ENCODE results near the gene SH3BGRL3. TPM values are rescaled to one million over a fixed set of nuclear protein-coding genes. Genes with fewer than 3 reads are reported as not detected.
A peak's percentile ranks its signal among the peaks of the same experiment; 100 is the strongest.

SH3BGRL3 gene
- total RNA-seq, 1 donor from 2014 or later: 100 TPM

DNA sequence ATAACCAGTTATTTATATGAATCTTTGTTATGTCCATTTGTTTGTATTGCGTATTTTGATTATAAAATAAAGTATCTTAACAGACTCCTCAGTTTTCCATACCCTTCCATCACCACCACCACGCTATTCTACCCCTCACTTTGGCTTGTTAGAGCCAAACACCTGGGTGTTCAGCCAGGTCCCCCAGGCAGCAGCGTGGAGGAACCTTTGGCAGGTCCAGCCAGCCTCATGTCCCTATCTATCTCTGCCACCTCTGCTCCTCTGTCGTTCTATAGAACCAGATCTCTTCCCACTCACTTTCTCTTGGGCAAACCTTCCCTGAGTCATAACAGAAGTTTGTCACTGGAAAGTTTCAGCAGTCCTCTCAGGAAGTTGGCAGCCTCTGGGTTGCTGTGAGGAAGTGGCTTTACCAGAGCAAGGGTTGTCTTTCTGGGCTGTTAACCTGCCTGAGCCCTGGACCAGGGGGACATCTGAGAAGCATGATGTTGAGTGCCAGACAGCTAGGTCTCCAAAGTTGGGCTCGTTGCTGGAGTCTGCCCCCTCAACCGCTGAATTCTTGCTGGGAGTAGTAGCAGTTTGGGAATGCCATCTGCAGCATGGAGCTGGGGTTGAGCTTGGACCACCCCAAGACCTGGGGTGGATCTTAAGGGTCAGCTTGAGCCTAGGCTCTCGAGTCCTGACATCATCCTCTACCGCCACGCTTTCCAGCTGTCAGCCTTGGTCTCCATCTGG lies 996 bp upstream of the SH3BGRL3 start:
- Mint-ChIP-seq H3K27ac (ENCODE audit: unreplicated experiment) (peak overlapping the region; percentile 76), H3K4me3 (peak overlapping the region; percentile 92), H3K9me3 (no peaks in the 10 kb centered on the region), H3K4me1 (peaks cover 43% of the 10 kb centered on the region), H3K36me3 (ENCODE audit: low read depth) (peaks cover 15% of the 10 kb centered on the region), H3K27me3 (ENCODE audit: low read depth) (peaks cover 5% of the 10 kb centered on the region)
- DNase-seq (ENCODE audit: low read depth, low spot score): no peak
- TF ChIP-seq, protein P1, sequence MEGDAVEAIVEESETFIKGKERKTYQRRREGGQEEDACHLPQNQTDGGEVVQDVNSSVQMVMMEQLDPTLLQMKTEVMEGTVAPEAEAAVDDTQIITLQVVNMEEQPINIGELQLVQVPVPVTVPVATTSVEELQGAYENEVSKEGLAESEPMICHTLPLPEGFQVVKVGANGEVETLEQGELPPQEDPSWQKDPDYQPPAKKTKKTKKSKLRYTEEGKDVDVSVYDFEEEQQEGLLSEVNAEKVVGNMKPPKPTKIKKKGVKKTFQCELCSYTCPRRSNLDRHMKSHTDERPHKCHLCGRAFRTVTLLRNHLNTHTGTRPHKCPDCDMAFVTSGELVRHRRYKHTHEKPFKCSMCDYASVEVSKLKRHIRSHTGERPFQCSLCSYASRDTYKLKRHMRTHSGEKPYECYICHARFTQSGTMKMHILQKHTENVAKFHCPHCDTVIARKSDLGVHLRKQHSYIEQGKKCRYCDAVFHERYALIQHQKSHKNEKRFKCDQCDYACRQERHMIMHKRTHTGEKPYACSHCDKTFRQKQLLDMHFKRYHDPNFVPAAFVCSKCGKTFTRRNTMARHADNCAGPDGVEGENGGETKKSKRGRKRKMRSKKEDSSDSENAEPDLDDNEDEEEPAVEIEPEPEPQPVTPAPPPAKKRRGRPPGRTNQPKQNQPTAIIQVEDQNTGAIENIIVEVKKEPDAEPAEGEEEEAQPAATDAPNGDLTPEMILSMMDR (conservative IDR thresholded peaks at IDR 0.05): no peak

DNA sequence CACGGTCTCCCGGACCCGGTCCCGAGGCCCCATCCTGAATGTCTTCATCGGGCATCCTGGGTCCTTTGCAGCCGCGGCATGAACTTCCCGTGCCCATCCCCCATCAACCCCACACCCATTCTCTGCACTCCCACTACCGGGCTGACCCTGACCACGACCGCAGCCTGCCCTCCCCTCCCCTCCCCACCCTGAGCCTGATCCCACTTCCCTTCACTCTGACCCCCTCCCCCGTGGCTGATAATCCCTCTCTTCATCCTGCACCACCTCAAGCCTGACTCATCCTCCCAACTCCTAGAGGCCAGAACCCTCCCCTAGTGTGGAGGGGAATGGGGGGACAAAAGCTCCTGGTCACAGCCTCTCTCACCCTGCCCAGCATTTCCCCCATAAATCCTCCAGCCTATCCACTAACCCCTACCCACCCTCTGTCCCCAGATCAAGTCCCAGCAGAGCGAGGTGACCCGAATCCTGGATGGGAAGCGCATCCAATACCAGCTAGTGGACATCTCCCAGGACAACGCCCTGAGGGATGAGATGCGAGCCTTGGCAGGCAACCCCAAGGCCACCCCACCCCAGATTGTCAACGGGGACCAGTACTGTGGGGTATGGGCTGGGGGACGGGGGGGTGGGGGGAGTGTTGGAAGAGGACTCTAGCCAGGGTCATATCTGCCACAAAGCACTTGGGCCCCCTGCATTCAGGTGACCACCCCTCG lies 602 bp downstream of the SH3BGRL3 start:
- Mint-ChIP-seq H3K4me1 (peaks cover 51% of the 10 kb centered on the region), H3K27ac (ENCODE audit: unreplicated experiment) (peak overlapping the region; percentile 59)
- DNase-seq (ENCODE audit: low read depth, low spot score): no peak

DNA sequence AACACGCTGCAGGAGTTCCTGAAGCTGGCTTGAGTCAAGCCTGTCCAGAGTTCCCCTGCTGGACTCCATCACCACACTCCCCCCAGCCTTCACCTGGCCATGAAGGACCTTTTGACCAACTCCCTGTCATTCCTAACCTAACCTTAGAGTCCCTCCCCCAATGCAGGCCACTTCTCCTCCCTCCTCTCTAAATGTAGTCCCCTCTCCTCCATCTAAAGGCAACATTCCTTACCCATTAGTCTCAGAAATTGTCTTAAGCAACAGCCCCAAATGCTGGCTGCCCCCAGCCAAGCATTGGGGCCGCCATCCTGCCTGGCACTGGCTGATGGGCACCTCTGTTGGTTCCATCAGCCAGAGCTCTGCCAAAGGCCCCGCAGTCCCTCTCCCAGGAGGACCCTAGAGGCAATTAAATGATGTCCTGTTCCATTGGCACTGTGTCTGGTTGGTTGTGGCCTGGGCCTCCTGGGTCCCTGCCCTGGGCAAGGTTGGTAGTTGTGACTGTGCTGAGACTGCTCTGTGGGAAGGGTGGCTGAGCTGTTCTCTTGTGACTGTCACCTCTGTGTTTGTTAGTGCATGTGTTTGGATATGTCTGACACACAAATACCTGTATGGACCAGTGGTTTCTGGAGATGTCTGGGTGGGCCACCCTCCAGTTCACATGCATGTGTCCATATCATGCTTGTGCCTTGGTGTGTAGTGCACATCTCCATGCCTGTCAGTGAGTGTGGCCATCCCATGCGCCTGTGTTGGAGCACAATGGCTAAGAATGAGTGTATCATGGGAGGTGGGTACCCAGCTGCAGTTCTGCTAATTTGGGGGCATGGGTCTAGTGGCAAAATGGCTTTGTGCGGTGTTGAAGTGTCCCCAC lies 1.4 kb downstream of the SH3BGRL3 start:
- H3K4me1 Mint-ChIP-seq: peaks cover 51% of the 10 kb centered on the region
- TF ChIP-seq, protein P1 (conservative IDR thresholded peaks at IDR 0.05): no peak
- peak overlapping the region; percentile 39 for H3K27ac Mint-ChIP-seq (ENCODE audit: unreplicated experiment)
- no peak for DNase-seq (ENCODE audit: low read depth, low spot score)
- peaks cover 5% of the 10 kb centered on the region for H3K27me3 Mint-ChIP-seq (ENCODE audit: low read depth)
- H3K4me3 Mint-ChIP-seq: peak overlapping the region; percentile 89
- H3K36me3 Mint-ChIP-seq (ENCODE audit: low read depth): peaks cover 8% of the 10 kb centered on the region
- H3K9me3 Mint-ChIP-seq: no peaks in the 10 kb centered on the region

More for the DNA sequence above, 602 bp downstream of the SH3BGRL3 start:
- peak overlapping the region; percentile 89 for H3K4me3 Mint-ChIP-seq
- no peaks in the 10 kb centered on the region for H3K9me3 Mint-ChIP-seq
- H3K36me3 Mint-ChIP-seq (ENCODE audit: low read depth): peaks cover 10% of the 10 kb centered on the region
- H3K27me3 Mint-ChIP-seq (ENCODE audit: low read depth): peaks cover 5% of the 10 kb centered on the region
- TF ChIP-seq, protein P1 (conservative IDR thresholded peaks at IDR 0.05): no peak

DNA sequence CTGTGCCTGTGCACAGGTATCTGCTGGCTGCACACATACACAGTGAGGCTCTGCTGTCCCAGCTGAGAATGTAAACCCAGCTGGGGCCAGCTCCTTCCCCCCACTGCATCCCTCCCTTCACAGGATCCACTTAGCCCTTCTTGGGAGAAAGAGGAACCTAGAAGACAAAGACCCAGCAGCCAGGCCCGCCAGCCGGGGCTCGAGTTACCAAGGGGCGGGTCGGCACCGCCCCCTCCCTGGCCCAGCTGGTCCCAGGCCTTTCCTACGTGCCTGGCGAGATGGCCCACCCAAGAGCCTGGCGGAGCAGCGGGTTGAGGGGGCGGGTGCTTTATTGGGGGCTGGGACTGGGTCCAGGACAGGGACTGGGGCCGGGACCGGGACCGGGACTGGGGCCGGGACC lies 2.1 kb downstream of the SH3BGRL3 start:
- Mint-ChIP-seq H3K4me1 (peaks cover 49% of the 10 kb centered on the region), H3K4me3 (peak overlapping the region; percentile 89), H3K27me3 (ENCODE audit: low read depth) (peaks cover 5% of the 10 kb centered on the region), H3K9me3 (no peaks in the 10 kb centered on the region), H3K27ac (ENCODE audit: unreplicated experiment) (peak overlapping the region; percentile 39), H3K36me3 (ENCODE audit: low read depth) (peaks cover 6% of the 10 kb centered on the region)
- TF ChIP-seq, protein P1 (conservative IDR thresholded peaks at IDR 0.05): no peak
- DNase-seq (ENCODE audit: low read depth, low spot score): peak; percentile 42

DNA sequence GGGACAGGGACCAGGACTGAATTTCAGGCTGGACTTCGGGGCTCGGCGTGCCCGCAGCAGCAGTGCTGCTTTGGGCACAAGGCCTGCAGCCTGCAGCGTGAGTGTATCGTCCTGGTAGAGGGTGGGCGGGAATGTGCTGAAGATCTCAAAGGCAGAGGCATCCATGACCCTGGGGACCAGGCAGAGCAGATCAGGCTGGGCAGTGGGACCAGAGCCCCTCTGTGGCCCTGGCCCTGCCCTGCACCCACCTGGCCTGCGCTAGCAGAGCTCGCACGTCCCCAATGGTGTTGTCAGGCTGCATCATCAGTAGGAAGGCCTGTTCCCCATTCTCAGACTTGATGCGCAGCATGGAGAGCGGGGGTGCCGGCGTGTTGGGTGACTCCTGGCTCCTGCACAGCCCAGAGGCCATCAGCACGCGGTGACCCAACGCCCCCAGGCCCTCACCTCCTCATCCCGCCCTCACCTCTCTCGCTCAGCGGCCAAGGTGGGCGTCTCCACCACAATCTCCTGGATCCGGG lies 2.6 kb downstream of the SH3BGRL3 start:
- DNase-seq (ENCODE audit: low read depth, low spot score): no peak
- peaks cover 53% of the 10 kb centered on the region for H3K4me1 Mint-ChIP-seq
- TF ChIP-seq, protein P1 (conservative IDR thresholded peaks at IDR 0.05): no peak
- H3K4me3 Mint-ChIP-seq: peak overlapping the region; percentile 56
- no peaks in the 10 kb centered on the region for H3K9me3 Mint-ChIP-seq
- no peak overlapping the region for H3K27ac Mint-ChIP-seq (ENCODE audit: unreplicated experiment)
- H3K27me3 Mint-ChIP-seq (ENCODE audit: low read depth): peaks cover 5% of the 10 kb centered on the region
- H3K36me3 Mint-ChIP-seq (ENCODE audit: low read depth): peaks cover 6% of the 10 kb centered on the region

Measured in neural crest cell (in vitro differentiated cells).